CD14-positive monocyte (primary cell): ENCODE results near the gene PHF21B. TPM values are rescaled to one million over a fixed set of nuclear protein-coding genes. Genes with fewer than 3 reads are reported as not detected.
A peak's percentile ranks its signal among the peaks of the same experiment; 100 is the strongest.

ENCODE experiments used
- DNase-seq, 3 donors: peaks; one replicate each; pipeline ENCODE4 v3.0.0-alpha.2; 2011 to 2022
- H2AFZ ChIP-seq: 2 replicates; pipeline ENCODE4 v1.6.0; 2012; ENCODE audit warnings: mild to moderate bottlenecking, low read depth, low read length, inconsistent platforms; ENCODE audit not compliant: insufficient read depth, poor library complexity, severe bottlenecking
- H3K27ac ChIP-seq, 2 donors: 1 replicate in 1 of 2; 2 replicates in 1 of 2; pipeline ENCODE4 v1.5.1; 2012 to 2013; ENCODE audit warnings: low read length in 2 of 2, control low read depth in 1 of 2, inconsistent platforms in 1 of 2, low read depth in 1 of 2, mild to moderate bottlenecking in 1 of 2
- H3K27me3 ChIP-seq, 2 donors: one replicate each; pipeline versions ENCODE4 v1.6.0 to v1.6.1; 2011 to 2013; ENCODE audit warnings: low read length in 2 of 2; ENCODE audit not compliant: control insufficient read depth in 2 of 2, insufficient read depth in 2 of 2
- H3K36me3 ChIP-seq, 2 donors: replicated peaks in 1 of 2; 1 replicate in 1 of 2; 2 replicates in 1 of 2; pipeline versions ENCODE4 v1.5.1 to v1.6.1; 2012 to 2013; ENCODE audit warnings: low read length in 2 of 2, control low read depth in 1 of 2, inconsistent platforms in 1 of 2, mild to moderate bottlenecking in 1 of 2; ENCODE audit not compliant: insufficient read depth in 2 of 2, control insufficient read depth in 1 of 2
- H3K4me1 ChIP-seq, 2 donors: 1 replicate in 1 of 2; 2 replicates in 1 of 2; pipeline versions ENCODE4 v1.5.1 to v1.6.1; 2012 to 2013; ENCODE audit warnings: low read length in 2 of 2, control low read depth in 1 of 2, inconsistent platforms in 1 of 2, mild to moderate bottlenecking in 1 of 2, moderate library complexity in 1 of 2; ENCODE audit not compliant: insufficient read depth in 2 of 2, control insufficient read depth in 1 of 2
- H3K4me2 ChIP-seq: replicated peaks from 2 replicates; pipeline ENCODE3; 2012; ENCODE audit warnings: low read length, moderate library complexity, mild to moderate bottlenecking; ENCODE audit not compliant: poor library complexity, severe bottlenecking; ENCODE audit errors: extremely low read depth
- H3K4me3 ChIP-seq, 3 experiments: fragments of 200-600 bp in 1 of 3; sonication (generic) in 1 of 3; replicated peaks in 1 of 3; 1 replicate in 2 of 3; 2 replicates in 1 of 3; pipeline ENCODE4 v1.5.1; 2011 to 2013; ENCODE audit warnings: low read length in 3 of 3, mild to moderate bottlenecking in 3 of 3, control low read depth in 2 of 3, low read depth in 2 of 3, inconsistent platforms in 1 of 3, moderate library complexity in 1 of 3
- H3K79me2 ChIP-seq: 2 replicates; pipeline ENCODE4 v1.6.0; 2012; ENCODE audit warnings: mild to moderate bottlenecking, control low read depth, inconsistent platforms, low read length, moderate library complexity; ENCODE audit not compliant: insufficient read depth
- H3K9ac ChIP-seq: 2 replicates; pipeline ENCODE4 v1.6.0; 2017; ENCODE audit warnings: low read length, mild to moderate bottlenecking; ENCODE audit not compliant: insufficient read depth, poor library complexity, severe bottlenecking
- H3K9me3 ChIP-seq, 2 donors: replicated peaks in 1 of 2; 1 replicate in 1 of 2; 2 replicates in 1 of 2; pipeline versions ENCODE4 v1.5.1 to v1.6.1; 2012 to 2013; ENCODE audit warnings: low read length in 2 of 2, control low read depth in 1 of 2; ENCODE audit not compliant: control insufficient read depth in 1 of 2, insufficient read depth in 1 of 2
- H4K20me1 ChIP-seq: 2 replicates; pipeline ENCODE4 v1.6.0; 2012; ENCODE audit warnings: mild to moderate bottlenecking, low read length, control low read depth, moderate library complexity; ENCODE audit not compliant: insufficient read depth
- H3K27ac Mint-ChIP-seq, 7 donors: one replicate each; pipeline ENCODE4 v1.8.0; 2020; ENCODE audit warnings: mild to moderate bottlenecking in 7 of 7, mixed read lengths in 7 of 7, moderate library complexity in 6 of 7, inconsistent platforms in 2 of 7
- H3K27me3 Mint-ChIP-seq, 3 donors: one replicate each; pipeline ENCODE4 v1.8.0; 2021 to 2022; ENCODE audit warnings: low read depth in 3 of 3, mild to moderate bottlenecking in 3 of 3, mixed read lengths in 3 of 3, moderate library complexity in 3 of 3, inconsistent platforms in 1 of 3
- H3K36me3 Mint-ChIP-seq, 2 donors: one replicate each; pipeline ENCODE4 v1.8.0; 2020; ENCODE audit warnings: mixed read lengths in 2 of 2, inconsistent platforms in 1 of 2, mild to moderate bottlenecking in 1 of 2
- H3K4me1 Mint-ChIP-seq: one replicate; pipeline ENCODE4 v1.8.0; 2020; ENCODE audit warnings: mild to moderate bottlenecking, mixed read lengths
- H3K4me3 Mint-ChIP-seq, 2 donors: one replicate each; pipeline ENCODE4 v1.8.0; 2020; ENCODE audit warnings: mild to moderate bottlenecking in 2 of 2, mixed read lengths in 2 of 2, moderate library complexity in 1 of 2
- H3K9me3 Mint-ChIP-seq, 7 donors: one replicate each; pipeline ENCODE4 v1.8.0; 2020 to 2022; ENCODE audit warnings: mixed read lengths in 7 of 7, mild to moderate bottlenecking in 6 of 7, moderate library complexity in 6 of 7, inconsistent platforms in 2 of 7
- CTCF ChIP-seq: fragments of 200-600 bp; IDR thresholded peaks from one replicate; pipeline ENCODE4 v1.8.0; 2022; ENCODE audit warnings: antibody characterized with exemption, mild to moderate bottlenecking
- WGBS: methylation state at CpG from one replicate; pipeline ENCODE4 v1.1.5; 2013; ENCODE audit warnings: missing lambda C conversion rate; ENCODE audit not compliant: insufficient coverage; 5-methylcytosine and 5-hydroxymethylcytosine counted together
- intact Hi-C, 2 donors: fragments of 100-400 bp; cut with micrococcal nuclease; formaldehyde crosslinking; loops; one replicate each; pipeline versions ENCODE4 v1.15.0 to v1.15.1; 2023
- polyA plus RNA-seq, 3 donors: library from polyadenylated mRNA; depleted of rRNA in 1 of 3; unstranded in 2 of 3; stranded (reverse) in 1 of 3; fragments of 300-500 nt in 2 of 3; fragments of >200 nt in 1 of 3; fragmentation: Illumina TruSeq in 2 of 3; gene quantifications; 1 replicate in 2 of 3; 2 replicates in 1 of 3; pipeline ENCODE4 v1.2.3, GENCODE V29; 2012 to 2021

PHF21B gene
- polyA plus RNA-seq, 3 donors, result not detected

GRCh38 chr22:45026511-45026910 is 16.7 kb upstream of the PHF21B start:
- Mint-ChIP-seq H3K27ac (no peak overlapping the region), H3K9me3 (peaks cover 0 to 6% (median 2%) of the 10 kb centered on the region in 7 donors), H3K4me1 (no peaks in the 10 kb centered on the region), H3K27me3 (peaks cover 16 to 32% (median 29%) of the 10 kb centered on the region in 3 donors), H3K36me3 (no peaks in the 10 kb centered on the region), H3K4me3 (no peak overlapping the region)
- peaks cover 2 to 11% of the 10 kb centered on the region in 2 donors for H3K27me3 ChIP-seq
- no peak overlapping the region for H3K27ac ChIP-seq
- no peak for DNase-seq
- H3K9ac ChIP-seq, result no peak overlapping the region
- no peaks in the 10 kb centered on the region for H4K20me1 ChIP-seq
- TF ChIP-seq CTCF, result no peak
- H3K4me3 ChIP-seq, result no peak overlapping the region
- H3K9me3 ChIP-seq, result no peaks in the 10 kb centered on the region
- H2AFZ ChIP-seq, result no peak overlapping the region
- no peak overlapping the region for H3K4me2 ChIP-seq
- 43% methylated on average over 4 of the region's 6 CpGs for WGBS
- H3K79me2 ChIP-seq, result no peaks in the 10 kb centered on the region
- no peaks in the 10 kb centered on the region for H3K36me3 ChIP-seq
- H3K4me1 ChIP-seq, result no peaks in the 10 kb centered on the region
- intact Hi-C loops, result no loop called here

GRCh38 chr22:45023431-45023830 is 13.6 kb upstream of the PHF21B start:
- H3K4me3 ChIP-seq, result no peak overlapping the region
- no peak for DNase-seq
- no peak overlapping the region for H3K4me2 ChIP-seq
- H3K27ac ChIP-seq, result no peak overlapping the region
- WGBS, result 53% methylated on average over 8 of the region's 9 CpGs
- no peaks in the 10 kb centered on the region for H3K36me3 Mint-ChIP-seq
- no peaks in the 10 kb centered on the region for H3K79me2 ChIP-seq
- intact Hi-C loops, result no loop called here
- TF ChIP-seq CTCF, result no peak
- no peak overlapping the region for H2AFZ ChIP-seq
- H3K9me3 ChIP-seq, result no peaks in the 10 kb centered on the region
- H3K9ac ChIP-seq, result no peak overlapping the region
- H3K27me3 ChIP-seq, result peaks cover 2 to 8% of the 10 kb centered on the region in 2 donors
- H3K4me1 Mint-ChIP-seq, result no peaks in the 10 kb centered on the region
- no peaks in the 10 kb centered on the region for H4K20me1 ChIP-seq
- H3K4me3 Mint-ChIP-seq, result peak overlapping the region in 1 of 2 donors; percentile 51
- no peaks in the 10 kb centered on the region for H3K4me1 ChIP-seq
- H3K36me3 ChIP-seq, result no peaks in the 10 kb centered on the region
- peaks cover 19 to 38% (median 38%) of the 10 kb centered on the region in 3 donors for H3K27me3 Mint-ChIP-seq
- H3K27ac Mint-ChIP-seq, result no peak overlapping the region
- peaks cover 0 to 6% (median 2%) of the 10 kb centered on the region in 7 donors for H3K9me3 Mint-ChIP-seq
